Left hindlimb (tissue), 1 donor: ENCODE data around the gene KLK11.

ENCODE experiments used
- DNase-seq: peaks from one replicate; pipeline ENCODE4 v3.0.0-alpha.2; 2018

Gene KLK11

GRCh38 chr19:51027873-51028272 is 1.5 kb upstream of the KLK11 start:
- no peak for DNase-seq

GRCh38 chr19:51027126-51027806 is 850 bp upstream of the KLK11 start:
- DNase-seq, result no peak

- DNase-seq, result no peak
Observed at GRCh38 chr19:51025809-51026553, 435 bp downstream of the KLK11 start.

GRCh38 chr19:51025401-51025800 is 1.0 kb downstream of the KLK11 start:
- DNase-seq, result no peak

GRCh38 chr19:51024924-51025323 is 1.5 kb downstream of the KLK11 start:
- DNase-seq, result no peak

- no peak for DNase-seq
Observed at GRCh38 chr19:51023946-51024345, 2.5 kb downstream of the KLK11 start.

GRCh38 chr19:51022526-51022925 is 3.9 kb downstream of the KLK11 start:
- DNase-seq, result no peak

- DNase-seq, result no peak
Observed at GRCh38 chr19:51020988-51021651, 5.3 kb downstream of the KLK11 start.

GRCh38 chr19:51019544-51019925 is 6.9 kb downstream of the KLK11 start, which contains the start of gene KLK10:
Gene KLK10 (minus strand): TSS chr19:51019709. CDS start chr19:51019130, 579 bp downstream.
- DNase-seq, result no peak

- no peak for DNase-seq
Observed at GRCh38 chr19:51018745-51019543, 7.5 kb downstream of the KLK11 start.

GRCh38 chr19:51016798-51017683 is 9.4 kb downstream of the KLK11 start:
- DNase-seq, result no peak

- no peak for DNase-seq
Observed at GRCh38 chr19:51015691-51016267, 10.6 kb downstream of the KLK11 start.

- DNase-seq, result no peak
Observed at GRCh38 chr19:51014242-51014641, 12.2 kb downstream of the KLK11 start.

GRCh38 chr19:51012661-51013190 is 13.7 kb downstream of the KLK11 start:
- no peak for DNase-seq

- DNase-seq, result no peak
Observed at GRCh38 chr19:51010066-51010795, 16.2 kb downstream of the KLK11 start.

GRCh38 chr19:51009061-51009891 is 17.1 kb downstream of the KLK11 start:
- DNase-seq, result no peak

- DNase-seq, result no peak
Observed at GRCh38 chr19:51007488-51007887, 18.9 kb downstream of the KLK11 start.

GRCh38 chr19:51006406-51006805 is 20.0 kb downstream of the KLK11 start:
- DNase-seq, result no peak

- DNase-seq, result no peak
Observed at GRCh38 chr19:51005248-51005647, 21.2 kb downstream of the KLK11 start.

- no peak for DNase-seq
Observed at GRCh38 chr19:51003316-51003715, 23.1 kb downstream of the KLK11 start.
